Stomach smooth muscle (tissue), 2 donors: ENCODE results near the gene SLC22A4.

ENCODE experiments used
- H3K27ac ChIP-seq: one replicate; pipeline ENCODE4 v1.7.0; 2013; ENCODE audit warnings: mild to moderate bottlenecking, low read length, inconsistent platforms
- H3K27me3 ChIP-seq, 2 donors: one replicate each; pipeline ENCODE4 v1.7.0; 2013; ENCODE audit warnings: low read length in 2 of 2; ENCODE audit not compliant: insufficient read depth in 2 of 2, control insufficient read depth in 1 of 2
- H3K36me3 ChIP-seq, 2 donors: one replicate each; pipeline ENCODE4 v1.7.0; 2013; ENCODE audit warnings: low read length in 2 of 2; ENCODE audit not compliant: control insufficient read depth in 2 of 2, insufficient read depth in 2 of 2
- H3K4me1 ChIP-seq: one replicate; pipeline ENCODE4 v1.7.0; 2013; ENCODE audit warnings: low read length; ENCODE audit not compliant: control insufficient read depth, insufficient read depth
- H3K4me3 ChIP-seq, 2 donors: one replicate each; pipeline ENCODE4 v1.7.0; 2013; ENCODE audit warnings: low read length in 2 of 2
- H3K9ac ChIP-seq, 2 donors: one replicate each; pipeline ENCODE4 v1.7.0; 2013; ENCODE audit warnings: low read length in 2 of 2, mild to moderate bottlenecking in 1 of 2
- H3K9me3 ChIP-seq, 2 donors: one replicate each; pipeline ENCODE4 v1.7.0; 2013; ENCODE audit warnings: low read length in 2 of 2; ENCODE audit not compliant: control insufficient read depth in 2 of 2
- donor health status: healthy.
- donor health status: Pancreatic carcinoma.

The SLC22A4 gene

DNA sequence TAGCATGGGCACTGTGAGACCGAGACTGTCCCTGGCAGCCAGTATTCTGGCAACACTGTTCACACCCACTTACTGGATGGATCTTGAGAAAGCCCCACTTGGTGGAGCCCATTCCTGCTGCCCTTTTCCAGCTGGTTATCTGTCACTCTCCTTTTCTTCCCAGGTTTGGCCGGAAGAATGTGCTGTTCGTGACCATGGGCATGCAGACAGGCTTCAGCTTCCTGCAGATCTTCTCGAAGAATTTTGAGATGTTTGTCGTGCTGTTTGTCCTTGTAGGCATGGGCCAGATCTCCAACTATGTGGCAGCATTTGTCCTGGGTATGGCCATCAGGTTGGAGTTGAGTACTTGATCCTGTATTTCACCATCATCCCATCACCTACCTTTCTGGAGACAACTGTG lies 89.8 kb downstream of the SLC22A4 start:
- Histone ChIP-seq H3K36me3 (peaks cover 12% of the 10 kb centered on the region in 2 donors), H3K27me3 (no peaks in the 10 kb centered on the region), H3K9ac (no peak overlapping the region), H3K27ac (no peak overlapping the region), H3K4me1 (peaks cover 37% of the 10 kb centered on the region), H3K4me3 (no peak overlapping the region), H3K9me3 (no peaks in the 10 kb centered on the region)

DNA sequence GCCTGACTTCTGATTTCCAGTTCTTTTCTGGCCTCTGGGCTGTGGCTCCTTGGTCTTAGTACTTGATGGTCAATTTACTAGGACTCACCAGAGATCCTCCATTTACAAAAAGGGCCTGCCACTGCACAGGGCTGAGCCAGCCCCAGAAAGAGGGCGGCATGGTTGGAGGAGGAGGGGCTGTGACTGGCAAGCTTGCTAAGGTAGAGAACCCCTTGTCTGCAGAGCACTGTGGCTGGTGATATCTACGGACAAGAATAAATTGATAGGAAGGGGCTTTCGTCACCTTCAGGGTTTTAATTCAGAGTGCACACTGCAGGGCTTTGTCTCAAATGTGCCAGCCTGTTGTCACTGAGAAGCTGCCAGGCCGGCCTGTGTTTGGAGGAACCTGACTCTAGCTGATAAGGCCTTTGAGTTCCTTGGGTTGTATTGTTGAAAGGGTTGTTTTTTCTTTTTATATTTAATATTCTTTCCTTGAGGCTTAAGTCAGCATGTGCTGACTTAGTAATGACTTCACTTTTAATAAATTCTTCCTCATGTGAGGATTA lies 90.4 kb downstream of the SLC22A4 start:
- Histone ChIP-seq H3K9ac (no peak overlapping the region), H3K4me1 (peaks cover 43% of the 10 kb centered on the region), H3K27me3 (no peaks in the 10 kb centered on the region), H3K27ac (no peak overlapping the region), H3K36me3 (peaks cover 10 to 12% of the 10 kb centered on the region in 2 donors), H3K9me3 (no peaks in the 10 kb centered on the region), H3K4me3 (no peak overlapping the region)

DNA sequence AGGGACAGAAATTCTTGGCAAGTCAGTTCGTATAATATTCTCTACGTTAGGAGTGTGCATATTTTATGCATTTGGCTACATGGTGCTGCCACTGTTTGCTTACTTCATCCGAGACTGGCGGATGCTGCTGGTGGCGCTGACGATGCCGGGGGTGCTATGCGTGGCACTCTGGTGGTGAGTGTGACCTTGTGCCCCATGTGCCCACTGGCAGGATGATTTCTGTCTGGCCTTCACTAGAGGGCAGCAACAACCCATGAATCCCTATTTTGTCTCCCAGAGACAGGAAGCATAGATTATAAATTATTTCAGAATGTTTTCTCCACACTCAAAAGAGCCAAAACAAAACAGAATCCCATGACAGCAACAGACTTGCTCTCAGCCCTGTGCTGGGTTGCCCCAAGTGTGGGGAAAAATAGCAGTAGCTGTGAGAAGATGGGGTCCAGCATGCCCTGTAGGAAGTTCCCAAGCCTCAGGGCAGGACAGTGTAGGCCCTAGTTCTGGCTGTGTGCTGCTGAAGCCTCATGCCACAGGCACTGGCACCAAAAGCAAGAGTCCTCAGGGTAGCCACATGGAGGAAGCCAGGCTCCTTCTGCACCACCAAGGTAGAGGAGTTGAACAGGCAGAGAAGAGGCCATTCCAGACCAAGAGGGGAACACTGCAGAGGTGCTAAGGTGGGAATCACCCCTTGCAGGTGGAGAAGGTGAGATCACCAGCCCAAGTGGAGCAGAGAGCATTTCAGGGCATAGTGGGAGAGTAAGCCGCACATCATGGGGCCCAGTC lies 91.3 kb downstream of the SLC22A4 start:
- H3K9ac ChIP-seq, result peak overlapping the region; percentile 17 to 42
- peaks cover 5 to 7% of the 10 kb centered on the region in 2 donors for H3K36me3 ChIP-seq
- no peaks in the 10 kb centered on the region for H3K9me3 ChIP-seq
- H3K27ac ChIP-seq, result peak overlapping the region; percentile 96
- no peak overlapping the region for H3K4me3 ChIP-seq
- H3K27me3 ChIP-seq, result no peaks in the 10 kb centered on the region
- peaks cover 50% of the 10 kb centered on the region for H3K4me1 ChIP-seq

DNA sequence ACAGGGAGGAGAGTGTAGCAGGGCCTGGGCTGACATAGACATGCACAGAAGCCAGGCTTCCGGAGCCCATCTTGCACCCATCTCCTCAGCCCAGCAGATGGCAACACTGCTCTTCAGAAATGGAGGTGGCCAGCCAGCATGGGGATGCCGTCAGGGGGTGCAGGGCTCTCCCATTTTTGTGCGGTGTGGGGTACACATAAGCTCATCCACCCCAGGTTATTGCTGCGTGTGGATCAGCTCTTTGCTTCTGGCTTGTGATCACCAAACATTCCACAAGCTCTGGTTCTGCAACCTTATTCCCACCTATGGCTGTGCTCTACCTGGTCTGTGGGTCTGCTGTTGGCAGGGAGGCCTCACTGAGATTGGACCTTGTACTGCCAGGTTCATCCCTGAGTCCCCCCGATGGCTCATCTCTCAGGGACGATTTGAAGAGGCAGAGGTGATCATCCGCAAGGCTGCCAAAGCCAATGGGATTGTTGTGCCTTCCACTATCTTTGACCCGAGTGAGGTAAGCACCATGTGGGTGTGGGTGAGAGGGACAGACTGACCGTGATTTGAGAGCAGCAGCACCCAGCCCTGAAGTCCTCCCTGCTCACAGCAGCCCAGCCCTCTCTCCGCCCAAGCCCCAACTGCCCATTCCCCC lies 92.6 kb downstream of the SLC22A4 start:
- Histone ChIP-seq H3K27ac (peak overlapping the region; percentile 96), H3K36me3 (peaks cover 5 to 7% of the 10 kb centered on the region in 2 donors), H3K4me1 (peaks cover 52% of the 10 kb centered on the region), H3K9me3 (no peaks in the 10 kb centered on the region), H3K9ac (peak overlapping the region; percentile 65 to 66), H3K4me3 (peak overlapping the region; percentile 3 to 8), H3K27me3 (no peaks in the 10 kb centered on the region)

DNA sequence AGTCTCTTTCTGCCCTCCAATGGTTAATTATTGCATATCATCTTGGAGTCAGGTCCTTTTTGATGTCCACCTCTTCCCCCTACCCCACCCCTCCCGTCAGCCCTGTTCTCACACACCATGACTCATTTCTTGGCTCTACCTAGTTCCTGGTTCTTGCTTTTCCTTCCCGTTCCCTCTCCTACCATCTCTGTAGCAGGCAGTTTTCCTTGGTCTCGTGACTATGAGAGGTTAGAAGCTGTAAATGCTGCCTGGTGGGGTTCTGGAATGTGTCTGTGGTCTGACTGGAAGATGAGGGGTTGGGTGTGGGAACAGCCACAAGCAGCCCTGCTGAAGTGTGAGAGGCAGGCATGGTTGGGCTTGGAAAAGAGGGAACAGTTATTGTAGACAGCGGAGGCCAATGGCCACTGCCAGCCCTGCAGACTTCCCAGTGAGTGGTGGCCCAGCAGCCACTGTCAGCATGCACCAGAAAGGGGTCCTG lies 93.5 kb downstream of the SLC22A4 start:
- H3K27me3 ChIP-seq, result no peaks in the 10 kb centered on the region
- peak overlapping the region; percentile 96 for H3K27ac ChIP-seq
- peaks cover 7 to 9% of the 10 kb centered on the region in 2 donors for H3K36me3 ChIP-seq
- H3K4me1 ChIP-seq, result peaks cover 52% of the 10 kb centered on the region
- H3K4me3 ChIP-seq, result peak overlapping the region; percentile 55 to 59
- H3K9ac ChIP-seq, result peak overlapping the region; percentile 21 to 69
- no peaks in the 10 kb centered on the region for H3K9me3 ChIP-seq

DNA sequence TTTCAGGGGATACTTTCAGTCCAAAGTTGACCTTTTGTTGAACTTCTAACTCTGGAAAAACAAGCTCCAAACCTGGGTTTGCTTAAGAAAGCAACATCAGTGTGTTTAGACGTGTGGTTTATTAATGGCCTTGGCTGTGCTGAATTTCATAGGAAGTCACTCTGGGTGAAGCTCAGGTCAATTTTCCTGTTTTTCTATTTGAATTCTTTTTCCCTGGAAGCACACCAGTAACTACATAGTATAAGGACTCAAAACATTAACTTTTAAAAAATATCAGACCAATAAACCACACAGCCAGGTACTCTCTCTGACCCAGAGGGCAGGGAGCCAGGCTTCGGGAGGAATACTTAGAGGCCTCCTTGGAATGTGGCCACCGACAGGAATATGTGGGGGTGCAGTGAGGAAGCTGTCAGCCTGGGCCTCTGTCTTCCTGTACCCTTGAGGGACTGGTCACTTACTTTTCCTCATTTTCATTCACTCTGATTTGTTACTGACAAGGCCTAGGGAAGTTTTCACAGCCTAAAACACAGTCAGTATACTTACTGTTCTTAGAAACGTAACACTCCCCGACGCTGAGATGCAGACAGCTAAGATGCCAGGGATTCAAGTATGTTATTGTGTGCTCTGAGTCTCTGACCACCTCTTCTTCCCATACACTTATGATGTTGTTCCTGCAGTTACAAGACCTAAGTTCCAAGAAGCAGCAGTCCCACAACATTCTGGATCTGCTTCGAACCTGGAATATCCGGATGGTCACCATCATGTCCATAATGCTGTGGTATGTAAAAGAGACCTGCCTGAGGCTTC lies 94.3 kb downstream of the SLC22A4 start:
- Histone ChIP-seq H3K36me3 (peaks cover 8 to 9% of the 10 kb centered on the region in 2 donors), H3K9ac (peak overlapping the region; percentile 60 to 69), H3K27ac (peak overlapping the region; percentile 96), H3K9me3 (no peaks in the 10 kb centered on the region), H3K4me3 (peak overlapping the region; percentile 55 to 59), H3K4me1 (peaks cover 56% of the 10 kb centered on the region), H3K27me3 (no peaks in the 10 kb centered on the region)

DNA sequence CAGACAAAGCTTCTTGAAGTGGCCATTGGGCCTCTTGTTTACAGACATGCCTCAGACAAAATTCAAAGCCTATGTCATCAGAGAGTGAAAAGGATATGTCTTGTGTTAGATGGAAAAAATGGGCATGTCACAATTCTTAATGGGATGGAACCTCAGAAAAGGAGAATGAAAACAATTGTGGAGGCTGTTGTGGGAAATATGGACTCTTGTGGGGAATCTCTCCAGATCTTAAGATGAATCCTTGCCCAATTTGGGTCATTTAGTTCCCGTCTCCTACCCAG lies 94.8 kb downstream of the SLC22A4 start:
- no peaks in the 10 kb centered on the region for H3K27me3 ChIP-seq
- no peak overlapping the region for H3K4me3 ChIP-seq
- H3K27ac ChIP-seq, result peak overlapping the region; percentile 96
- no peaks in the 10 kb centered on the region for H3K9me3 ChIP-seq
- peak overlapping the region in 1 of 2 donors; percentile 69 for H3K9ac ChIP-seq
- peaks cover 9 to 12% of the 10 kb centered on the region in 2 donors for H3K36me3 ChIP-seq
- H3K4me1 ChIP-seq, result peaks cover 60% of the 10 kb centered on the region

DNA sequence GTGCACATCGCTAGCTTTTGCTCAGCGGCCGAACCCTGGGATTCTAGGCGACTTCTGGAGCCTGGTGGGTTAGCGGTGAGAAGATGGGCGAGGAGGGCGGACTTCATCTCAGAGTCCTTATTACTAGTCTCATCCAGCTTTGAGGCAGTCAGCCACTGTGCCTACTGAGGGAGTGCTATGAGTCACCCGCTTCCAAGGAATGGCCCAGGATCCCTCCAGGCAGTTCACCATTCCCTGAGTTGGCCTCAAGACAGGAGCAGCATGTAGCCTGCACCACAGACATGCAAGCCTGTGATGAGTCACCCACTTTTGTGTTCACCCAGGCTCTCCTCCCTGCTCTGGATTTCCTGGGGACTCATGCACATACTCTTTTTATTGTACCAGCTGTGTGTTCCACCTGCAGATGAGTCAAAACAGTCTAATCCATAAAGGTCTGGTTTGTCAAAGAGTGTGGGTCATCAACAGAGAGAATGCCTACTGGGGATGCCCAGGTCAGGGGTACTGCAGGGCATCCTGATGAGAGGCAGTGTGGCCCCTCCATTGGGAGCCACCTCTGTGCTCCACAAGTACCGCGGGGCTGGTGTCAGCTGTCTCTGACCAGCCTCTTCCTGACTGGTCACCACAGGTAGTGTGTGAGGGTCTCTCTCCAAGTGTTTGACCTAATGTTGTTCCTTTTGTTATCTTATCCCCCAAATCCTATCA lies 95.5 kb downstream of the SLC22A4 start:
- Histone ChIP-seq H3K9ac (no peak overlapping the region), H3K4me1 (peaks cover 66% of the 10 kb centered on the region), H3K9me3 (no peaks in the 10 kb centered on the region), H3K36me3 (peaks cover 4 to 11% of the 10 kb centered on the region in 2 donors), H3K27me3 (no peaks in the 10 kb centered on the region), H3K27ac (peak overlapping the region; percentile 96), H3K4me3 (no peak overlapping the region)

DNA sequence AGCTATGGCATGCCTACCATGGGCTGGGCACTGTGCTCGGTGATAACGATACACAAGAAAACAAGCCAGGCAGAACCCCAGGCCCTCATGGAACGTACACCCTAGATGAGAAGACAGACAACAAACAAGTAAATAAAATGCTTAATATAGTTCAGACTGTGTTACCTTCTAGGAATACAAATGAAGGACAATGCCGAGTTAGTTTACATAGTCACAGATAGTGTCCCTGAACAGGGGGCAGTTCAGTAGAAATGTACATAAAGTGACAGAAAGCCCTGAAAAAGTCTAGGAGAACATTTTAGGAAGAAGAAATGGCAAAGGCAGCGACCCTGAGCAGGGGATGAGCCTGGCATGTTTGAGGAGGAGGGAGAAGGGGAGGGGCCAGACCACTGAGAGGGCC lies 97.1 kb downstream of the SLC22A4 start:
- H3K27ac ChIP-seq, result peak overlapping the region; percentile 46

DNA sequence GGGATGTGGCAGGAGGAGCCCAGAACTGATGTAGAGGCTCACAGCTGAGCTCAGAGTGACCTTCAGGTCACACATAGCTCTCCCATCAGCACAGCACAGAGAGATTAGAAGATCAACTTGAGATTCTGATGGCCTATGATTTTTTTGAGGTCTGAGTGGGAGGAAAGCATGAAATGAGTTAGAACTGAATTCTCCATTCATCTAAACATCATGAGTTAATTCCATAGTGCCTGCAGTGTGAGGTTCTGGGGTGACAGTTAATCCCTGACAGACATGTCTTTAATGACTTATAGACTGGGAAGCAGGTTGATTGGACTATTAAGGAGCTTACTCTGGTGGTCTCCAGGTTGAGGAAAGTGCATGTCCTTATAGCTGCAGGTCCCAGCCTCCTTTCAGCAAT lies 97.7 kb downstream of the SLC22A4 start:
- Histone ChIP-seq H3K9me3 (no peaks in the 10 kb centered on the region), H3K4me1 (peaks cover 57% of the 10 kb centered on the region), H3K36me3 (peaks cover 4 to 11% of the 10 kb centered on the region in 2 donors), H3K27me3 (no peaks in the 10 kb centered on the region), H3K9ac (no peak overlapping the region), H3K27ac (peak overlapping the region; percentile 46), H3K4me3 (no peak overlapping the region)

More for the DNA sequence above, 97.1 kb downstream of the SLC22A4 start:
- Histone ChIP-seq H3K36me3 (peaks cover 4 to 11% of the 10 kb centered on the region in 2 donors), H3K9me3 (no peaks in the 10 kb centered on the region), H3K27me3 (no peaks in the 10 kb centered on the region), H3K4me1 (peaks cover 60% of the 10 kb centered on the region), H3K9ac (no peak overlapping the region), H3K4me3 (no peak overlapping the region)
